Suprapubic skin (tissue), 4 donors: ENCODE data around the gene SCRN2.

Experiments used
- CTCF ChIP-seq, 2 donors: fragments of 200-600 bp in 1 of 2; fragments of 450-650 bp in 1 of 2; sonication (generic) in 1 of 2; IDR thresholded peaks; one replicate each; pipeline ENCODE4 v1.5.1; 2016 to 2019; ENCODE audit warnings: antibody characterized with exemption in 2 of 2, mild to moderate bottlenecking in 1 of 2, moderate library complexity in 1 of 2
- EP300 ChIP-seq: sonication (generic); formaldehyde crosslinking; IDR thresholded peaks from one replicate; pipeline ENCODE4 v1.6.1; 2017; ENCODE audit warnings: antibody characterized with exemption
- POLR2A ChIP-seq, 2 donors: fragments of 450-650 bp; IDR thresholded peaks; one replicate each; pipeline ENCODE4 v1.6.1; 2017; ENCODE audit warnings: antibody characterized with exemption in 2 of 2, mild to moderate bottlenecking in 2 of 2, moderate library complexity in 2 of 2
- POLR2AphosphoS5 ChIP-seq, 3 donors: sonication (generic); formaldehyde crosslinking; IDR thresholded peaks; one replicate each; pipeline ENCODE4 v1.6.1; 2017; ENCODE audit warnings: antibody characterized with exemption in 3 of 3

- TF ChIP-seq CTCF (IDR thresholded peaks at IDR 0.05) (no peak), POLR2A (IDR thresholded peaks at IDR 0.05) (no peak), POLR2AphosphoS5 (IDR thresholded peaks at IDR 0.05) (no peak), EP300 (no peak)
Measured at GRCh38 chr17:47810901-47811635, 30.0 kb downstream of the SCRN2 start.
